HepG2 (cell line): ENCODE data around the gene PHLDB1. TPM values are rescaled to one million over a fixed set of nuclear protein-coding genes. Genes with fewer than 3 reads are reported as not detected.

ENCODE experiments used
- ATAC-seq: fragments of 200-7000 bp; cut with Tn5 transposase; 3 replicates; pipeline ENCODE4 v1.9.1; 2020; ENCODE audit warnings: mild to moderate bottlenecking, moderate library complexity
- BruUV-seq: library from RNA; stranded (reverse); fragments of 400-500 nt; replicated peaks from 2 replicates; lab custom pipeline; 2021; lab: Mats Ljungman, UMichigan
- CTCF ChIA-PET: fragments of 300-600 bp; formaldehyde crosslinking; extraction: SDS; loops from one replicate; lab custom pipeline; 2021; ENCODE audit warnings: low total read pairs, inconsistent platforms, low intra/inter-chr PET ratio; lab: Yijun Ruan, JAX
- POLR2A ChIA-PET: fragments of 350-600 bp; sonication (Branson Sonifier 250); formaldehyde crosslinking; loops from one replicate; lab custom pipeline; 2020; ENCODE audit warnings: antibody characterized with exemption, inconsistent platforms; lab: Yijun Ruan, JAX
- DNase-seq: peaks from one replicate; pipeline ENCODE4 v3.0.0-alpha.2; 2015; ENCODE audit warnings: low spot score
- FAIRE-seq: peaks from 3 replicates; lab custom pipeline; 2011; peaks lifted over from hg19 to GRCh38; lab: Jason Lieb, UNC
- H2AFZ ChIP-seq: one replicate; pipeline ENCODE4 v1.6.1; 2011; ENCODE audit warnings: low read length, inconsistent platforms
- H3K27ac ChIP-seq: fragments of 300-600 bp; 3 replicates; pipeline ENCODE4 v1.8.0; 2011; ENCODE audit warnings: mixed run types, mild to moderate bottlenecking, mixed read lengths, low read length, inconsistent platforms; ENCODE audit not compliant: insufficient read depth; ENCODE audit errors: extremely low read length
- H3K27me3 ChIP-seq, 2 experiments: fragments of 200-600 bp in 1 of 2; 2 replicates in 1 of 2; 3 replicates in 1 of 2; pipeline versions ENCODE4 v1.6.0 to v1.8.0; 2011; ENCODE audit warnings: low read length in 2 of 2, mild to moderate bottlenecking in 2 of 2, moderate library complexity in 2 of 2, inconsistent platforms in 1 of 2; ENCODE audit not compliant: insufficient read depth in 2 of 2, control insufficient read depth in 1 of 2
- H3K36me3 ChIP-seq, 2 experiments: fragments of 200-600 bp in 1 of 2; replicated peaks in 1 of 2; 2 replicates in 1 of 2; 3 replicates in 1 of 2; pipeline versions ENCODE4 v1.5.1 to v1.8.0; 2011; ENCODE audit warnings: low read length in 2 of 2, inconsistent platforms in 1 of 2; ENCODE audit not compliant: insufficient read depth in 2 of 2, control insufficient read depth in 1 of 2
- H3K4me1 ChIP-seq: 2 replicates; pipeline ENCODE4 v1.5.1; 2012; ENCODE audit warnings: low read length, inconsistent platforms; ENCODE audit not compliant: insufficient read depth
- H3K4me2 ChIP-seq: 2 replicates; pipeline ENCODE4 v1.6.0; 2011; ENCODE audit warnings: low read depth, low read length, inconsistent platforms
- H3K4me3 ChIP-seq, 3 experiments: fragments of 200-600 bp in 1 of 3; sonication (generic), shearing (Covaris generic) in 1 of 3; replicated peaks in 1 of 3; 2 replicates each; pipeline ENCODE4 v1.5.1; 2011 to 2016; ENCODE audit warnings: low read length in 3 of 3, inconsistent platforms in 2 of 3, low read depth in 2 of 3, mild to moderate bottlenecking in 2 of 3, control low read depth in 1 of 3, mixed read lengths in 1 of 3; ENCODE audit not compliant: insufficient read depth in 1 of 3
- H3K79me2 ChIP-seq: one replicate; pipeline ENCODE4 v1.6.1; 2011; ENCODE audit warnings: low read length, inconsistent platforms; ENCODE audit not compliant: insufficient read depth
- H3K9ac ChIP-seq: 2 replicates; pipeline ENCODE4 v1.6.0; 2011; ENCODE audit warnings: mild to moderate bottlenecking, low read depth, low read length, inconsistent platforms; ENCODE audit not compliant: insufficient read depth
- H3K9me3 ChIP-seq: 2 replicates; pipeline ENCODE4 v1.5.1; 2012; ENCODE audit warnings: mild to moderate bottlenecking, low read length
- H4K20me1 ChIP-seq: 2 replicates; pipeline ENCODE4 v1.6.0; 2011; ENCODE audit warnings: inconsistent platforms, mild to moderate bottlenecking, low read length, moderate library complexity; ENCODE audit not compliant: insufficient read depth
- BCL6 ChIP-seq: IDR thresholded peaks from 2 replicates; pipeline ENCODE4 v1.6.1; 2016; ENCODE audit warnings: missing genetic modification reagents, missing compliant biosample characterization
- BORCS8-MEF2B ChIP-seq: sonication (generic); formaldehyde crosslinking; IDR thresholded peaks from 2 replicates; pipeline ENCODE4 v1.8.0; 2022; ENCODE audit warnings: mild to moderate bottlenecking, missing genetic modification reagents
- CTCF ChIP-seq: sonication (generic); formaldehyde crosslinking; IDR thresholded peaks from 2 replicates; pipeline ENCODE4 v1.5.0; 2020; ENCODE audit warnings: mild to moderate bottlenecking, missing genetic modification reagents, moderate library complexity
- HNF4A ChIP-seq: sonication (generic); formaldehyde crosslinking; IDR thresholded peaks from 2 replicates; pipeline ENCODE4 v1.4.0; 2020; ENCODE audit warnings: missing genetic modification reagents
- NR3C1 ChIP-seq: sonication (generic); formaldehyde crosslinking; IDR thresholded peaks from 2 replicates; pipeline ENCODE4 v1.4.0; 2020; ENCODE audit warnings: missing genetic modification reagents
- PAXIP1 ChIP-seq: sonication (generic); formaldehyde crosslinking; conservative IDR thresholded peaks from 2 replicates; pipeline ENCODE4 v1.4.0; 2020; ENCODE audit warnings: mild to moderate bottlenecking, missing genetic modification reagents, moderate library complexity
- SCMH1 ChIP-seq: sonication (generic); formaldehyde crosslinking; IDR thresholded peaks from 2 replicates; pipeline ENCODE4 v1.9.0; 2021; ENCODE audit warnings: missing genetic modification reagents, mild to moderate bottlenecking, borderline replicate concordance
- SOX13 ChIP-seq, 3 experiments: fragments of 450-650 bp in 1 of 3; sonication (generic) in 1 of 3; formaldehyde crosslinking in 1 of 3; IDR thresholded peaks in 2 of 3; conservative IDR thresholded peaks in 1 of 3; 2 replicates each; pipeline versions ENCODE4 v1.5.0 to v1.6.1; 2016 to 2020; ENCODE audit warnings: antibody characterized with exemption in 1 of 3, mild to moderate bottlenecking in 1 of 3, missing compliant biosample characterization in 1 of 3, missing genetic modification reagents in 1 of 3, moderate library complexity in 1 of 3
- WGBS: methylation state at CpG from one replicate; pipeline ENCODE4 v1.1.6; 2017; ENCODE audit warnings: low lambda C conversion rate; 5-methylcytosine and 5-hydroxymethylcytosine counted together
- in situ Hi-C: cut with HindIII; loops from 2 replicates; pipeline ENCODE4 v1.10.0; 2017; ENCODE audit warnings: low pct_unique_long_range_greater_than_20kb; ENCODE audit not compliant: extremely low pct_ligation_motif_present
- intact Hi-C: fragments of 100-400 bp; cut with micrococcal nuclease; formaldehyde crosslinking; loops from one replicate; pipeline ENCODE4 v1.10.0; 2022; ENCODE audit not compliant: unreplicated experiment
- polyA plus RNA-seq, 8 experiments: library from polyadenylated mRNA; depleted of rRNA in 3 of 8; stranded (reverse) in 7 of 8; unstranded in 1 of 8; fragments of >200 nt; fragmentation: Illumina TruSeq in 4 of 8; extraction: Trizol in 4 of 8; gene quantifications; 2 replicates each; pipeline versions ENCODE4 v1.2.1 to v1.2.3, GENCODE V29; 2011 to 2016; ENCODE audit warnings: low read depth in 4 of 8, missing spikeins in 1 of 8, mixed read lengths in 1 of 8; ENCODE audit not compliant: insufficient read depth in 1 of 8
- total RNA-seq, 5 experiments: library from RNA; depleted of rRNA; stranded (reverse); fragments of >200 nt; fragmentation: Illumina TruSeq; extraction: Trizol; gene quantifications; 2 replicates each; pipeline ENCODE4 v1.2.3, GENCODE V29; 2016; ENCODE audit warnings: low read depth in 1 of 5
- TF ChIP-seq, protein P1 (sequence below): sonication (generic); formaldehyde crosslinking; IDR thresholded peaks from 2 replicates; pipeline ENCODE4 v1.4.0; 2020; ENCODE audit warnings: missing genetic modification reagents
- TF ChIP-seq, protein P2 (sequence below): IDR thresholded peaks from 2 replicates; pipeline ENCODE4 v1.4.0; 2020; ENCODE audit warnings: mild to moderate bottlenecking, missing genetic modification reagents

PHLDB1 gene
- total and polyA plus RNA-seq, 2 of the 13 experiments (the other 11 are each of a cell fraction or from before 2014, with no cell fraction given), result 13.8 to 14.2 TPM

- CTCF ChIA-PET, result interaction anchor here (2.3 to 3.6 kb wide), 3 partner anchors 18 to 66 kb away, joined by 7 to 49 read pairs (median 23); partner anchors contain the start of gene TREH
- POLR2A ChIA-PET, result interaction anchor here (1.2 to 3.2 kb wide), 4 partner anchors 13 to 40 kb away, joined by 5 to 15 read pairs (median 9); partner anchors contain the start of gene TREH
- FAIRE-seq (no peak), DNase-seq (peak; percentile 24)
- no TSS peak for BruUV-seq
- H3K36me3 ChIP-seq, result peaks cover 0 to 1% of the 10 kb centered on the region in 2 experiments; a peak in 3 of 5 replicates
- H3K27me3 ChIP-seq, result no peaks in the 10 kb centered on the region
- intact Hi-C loops, result loop anchor here (1.0 kb wide), 1 partner anchor 12 kb away; no protein-coding TSS in a partner anchor
- no peak overlapping the region for H2AFZ ChIP-seq
- TF ChIP-seq NR3C1 (no peak), CTCF (CRISPR knock-in tag) (0 out of 2 replicates have a peak, but pooled peaks have one; percentile 1), PAXIP1 (CRISPR knock-in tag) (0 out of 2 replicates have a peak, but pooled peaks have one; percentile 18), BCL6 (CRISPR knock-in tag) (peak; percentile 33; the same call in 1 of the 2 replicates), HNF4A (peak; percentile 47; the same call in 1 of the 2 replicates), BORCS8-MEF2B (0 out of 2 replicates have a peak, but pooled peaks have one; percentile 1), SOX13 (IDR thresholded peaks at IDR 0.05) (no peak), SOX13 (CRISPR knock-in tag; conservative IDR thresholded peaks at IDR 0.05 in 1 of 2, IDR thresholded peaks at IDR 0.05 in 1 of 2) (peak in 1 of 2 experiments; percentile 16; a peak in 1 of 4 replicates), SCMH1 (CRISPR knock-in tag) (no peak)
- TF ChIP-seq, protein P1, sequence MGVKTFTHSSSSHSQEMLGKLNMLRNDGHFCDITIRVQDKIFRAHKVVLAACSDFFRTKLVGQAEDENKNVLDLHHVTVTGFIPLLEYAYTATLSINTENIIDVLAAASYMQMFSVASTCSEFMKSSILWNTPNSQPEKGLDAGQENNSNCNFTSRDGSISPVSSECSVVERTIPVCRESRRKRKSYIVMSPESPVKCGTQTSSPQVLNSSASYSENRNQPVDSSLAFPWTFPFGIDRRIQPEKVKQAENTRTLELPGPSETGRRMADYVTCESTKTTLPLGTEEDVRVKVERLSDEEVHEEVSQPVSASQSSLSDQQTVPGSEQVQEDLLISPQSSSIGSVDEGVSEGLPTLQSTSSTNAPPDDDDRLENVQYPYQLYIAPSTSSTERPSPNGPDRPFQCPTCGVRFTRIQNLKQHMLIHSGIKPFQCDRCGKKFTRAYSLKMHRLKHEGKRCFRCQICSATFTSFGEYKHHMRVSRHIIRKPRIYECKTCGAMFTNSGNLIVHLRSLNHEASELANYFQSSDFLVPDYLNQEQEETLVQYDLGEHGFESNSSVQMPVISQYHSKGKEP (CRISPR knock-in tag), result no peak
- TF ChIP-seq, protein P2, sequence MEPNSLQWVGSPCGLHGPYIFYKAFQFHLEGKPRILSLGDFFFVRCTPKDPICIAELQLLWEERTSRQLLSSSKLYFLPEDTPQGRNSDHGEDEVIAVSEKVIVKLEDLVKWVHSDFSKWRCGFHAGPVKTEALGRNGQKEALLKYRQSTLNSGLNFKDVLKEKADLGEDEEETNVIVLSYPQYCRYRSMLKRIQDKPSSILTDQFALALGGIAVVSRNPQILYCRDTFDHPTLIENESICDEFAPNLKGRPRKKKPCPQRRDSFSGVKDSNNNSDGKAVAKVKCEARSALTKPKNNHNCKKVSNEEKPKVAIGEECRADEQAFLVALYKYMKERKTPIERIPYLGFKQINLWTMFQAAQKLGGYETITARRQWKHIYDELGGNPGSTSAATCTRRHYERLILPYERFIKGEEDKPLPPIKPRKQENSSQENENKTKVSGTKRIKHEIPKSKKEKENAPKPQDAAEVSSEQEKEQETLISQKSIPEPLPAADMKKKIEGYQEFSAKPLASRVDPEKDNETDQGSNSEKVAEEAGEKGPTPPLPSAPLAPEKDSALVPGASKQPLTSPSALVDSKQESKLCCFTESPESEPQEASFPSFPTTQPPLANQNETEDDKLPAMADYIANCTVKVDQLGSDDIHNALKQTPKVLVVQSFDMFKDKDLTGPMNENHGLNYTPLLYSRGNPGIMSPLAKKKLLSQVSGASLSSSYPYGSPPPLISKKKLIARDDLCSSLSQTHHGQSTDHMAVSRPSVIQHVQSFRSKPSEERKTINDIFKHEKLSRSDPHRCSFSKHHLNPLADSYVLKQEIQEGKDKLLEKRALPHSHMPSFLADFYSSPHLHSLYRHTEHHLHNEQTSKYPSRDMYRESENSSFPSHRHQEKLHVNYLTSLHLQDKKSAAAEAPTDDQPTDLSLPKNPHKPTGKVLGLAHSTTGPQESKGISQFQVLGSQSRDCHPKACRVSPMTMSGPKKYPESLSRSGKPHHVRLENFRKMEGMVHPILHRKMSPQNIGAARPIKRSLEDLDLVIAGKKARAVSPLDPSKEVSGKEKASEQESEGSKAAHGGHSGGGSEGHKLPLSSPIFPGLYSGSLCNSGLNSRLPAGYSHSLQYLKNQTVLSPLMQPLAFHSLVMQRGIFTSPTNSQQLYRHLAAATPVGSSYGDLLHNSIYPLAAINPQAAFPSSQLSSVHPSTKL, result peak; percentile 74
- TF ChIP-seq, all 625 proteins: peak for 7
- no peak overlapping the region for H3K27ac ChIP-seq
- no peaks in the 10 kb centered on the region for H4K20me1 ChIP-seq
- peak overlapping the region; percentile 64 for H3K4me2 ChIP-seq
- WGBS, result 60% methylated on average over 3 of the region's 7 CpGs
- peaks cover 35% of the 10 kb centered on the region for H3K4me1 ChIP-seq
- no peaks in the 10 kb centered on the region for H3K79me2 ChIP-seq
- ATAC-seq, result peak; percentile 9; the same call in 2 of the 3 replicates
- in situ Hi-C loops, result no loop called here
- H3K9ac ChIP-seq, result no peak overlapping the region
- no peaks in the 10 kb centered on the region for H3K9me3 ChIP-seq
- peak overlapping the region in 1 of 3 experiments; percentile 34; a peak in 1 of 6 replicates for H3K4me3 ChIP-seq
These were observed 53.4 kb downstream of the PHLDB1 start for GRCh38 chr11:118660681-118661424.
